HG02981 (cell line): ENCODE data around the gene GINS1.

ENCODE experiments used
- ATAC-seq: cut with Tn5 transposase; IDR thresholded peaks from one replicate; pipeline ENCODE4 v1.9.1; 2021; ENCODE audit warnings: mild to moderate bottlenecking, moderate library complexity; ENCODE audit not compliant: unreplicated experiment

GINS1 gene

GRCh38 chr20:25453035-25453810, 45.8 kb downstream of the GINS1 start:
- no peak for ATAC-seq

- no peak for ATAC-seq
These were observed 46.9 kb downstream of the GINS1 start for GRCh38 chr20:25454153-25454900.

GRCh38 chr20:25457886-25458680, 50.6 kb downstream of the GINS1 start:
- no peak for ATAC-seq

GRCh38 chr20:25459111-25459830, 51.8 kb downstream of the GINS1 start:
- no peak for ATAC-seq

- no peak for ATAC-seq
These were observed 52.6 kb downstream of the GINS1 start for GRCh38 chr20:25459916-25460535.

GRCh38 chr20:25460566-25461280, 53.2 kb downstream of the GINS1 start:
- no peak for ATAC-seq

GRCh38 chr20:25461281-25461650, 53.8 kb downstream of the GINS1 start:
- ATAC-seq: no peak

- ATAC-seq: no peak
These were observed 54.5 kb downstream of the GINS1 start for GRCh38 chr20:25461786-25462545.

- no peak for ATAC-seq
These were observed 57.2 kb downstream of the GINS1 start for GRCh38 chr20:25464501-25465242.

- ATAC-seq: no peak
These were observed 58.0 kb downstream of the GINS1 start for GRCh38 chr20:25465243-25466135.

- ATAC-seq: no peak
These were observed 59.4 kb downstream of the GINS1 start for GRCh38 chr20:25466846-25467245.

GRCh38 chr20:25467441-25467840, 60.0 kb downstream of the GINS1 start:
- ATAC-seq: no peak

- no peak for ATAC-seq
These were observed 60.9 kb downstream of the GINS1 start for GRCh38 chr20:25468126-25469075.

- ATAC-seq: no peak
These were observed 62.1 kb downstream of the GINS1 start for GRCh38 chr20:25469558-25469957.

GRCh38 chr20:25470045-25470444, 62.6 kb downstream of the GINS1 start:
- ATAC-seq: peak; percentile 62

GRCh38 chr20:25471020-25471419, 63.5 kb downstream of the GINS1 start:
- ATAC-seq: no peak
